HEK293 (cell line): ENCODE measurements around the gene FAM234B.

Source experiments
- ATF2 ChIP-seq: fragments of 450-650 bp; formaldehyde crosslinking; IDR thresholded peaks from 2 replicates; pipeline ENCODE4 v1.5.1; 2016; ENCODE audit warnings: missing biosample characterization, missing genetic modification characterization, low read depth
- CTCF ChIP-seq: fragments of 450-650 bp; formaldehyde crosslinking; IDR thresholded peaks from 2 replicates; pipeline ENCODE4 v1.5.1; 2016; ENCODE audit warnings: missing biosample characterization, missing genetic modification characterization
- ZNF37A ChIP-seq: fragments of 450-650 bp; IDR thresholded peaks from 2 replicates; pipeline ENCODE4 v1.5.1; 2018; ENCODE audit warnings: missing biosample characterization, missing genetic modification characterization
- ZNF473 ChIP-seq: fragments of 450-650 bp; formaldehyde crosslinking; IDR thresholded peaks from 2 replicates; pipeline ENCODE4 v1.5.1; 2017; ENCODE audit warnings: missing biosample characterization, missing genetic modification characterization

- 0 out of 2 replicates have a peak, but pooled peaks have one; percentile 9 for TF ChIP-seq ATF2
- no peak for TF ChIP-seq CTCF
- no peak for TF ChIP-seq ZNF473
- TF ChIP-seq ZNF37A (tag by site-specific recombination): no peak
Measured at GRCh38 chr12:13046964-13047363, 2.8 kb downstream of the FAM234B start.
